H1 (cell line): ENCODE results near the gene ITPKB. TPM values are rescaled to one million over a fixed set of nuclear protein-coding genes. Genes with fewer than 3 reads are reported as not detected.

Experiments used
- CTCF ChIA-PET: fragments of 300-600 bp; sonication (Branson Sonifier 250); formaldehyde crosslinking; loops from one replicate; lab custom pipeline; 2021; ENCODE audit not compliant: partially characterized antibody; lab: Charles Lee
- POLR2A ChIA-PET: fragments of 300-600 bp; sonication (Branson Sonifier 250); formaldehyde crosslinking; loops from one replicate; lab custom pipeline; 2021; ENCODE audit warnings: inconsistent platforms; ENCODE audit not compliant: partially characterized antibody; lab: Charles Lee
- DNase-seq, 2 experiments: peaks; one replicate each; pipeline versions ENCODE4 v3.0.0 to v3.0.0-alpha.2; 2010 to 2022; ENCODE audit warnings: low spot score in 2 of 2, low read depth in 1 of 2, mixed read lengths in 1 of 2
- FAIRE-seq: peaks from 2 replicates; lab custom pipeline; 2011; peaks lifted over from hg19 to GRCh38; lab: Jason Lieb, UNC
- H2AFZ ChIP-seq: 2 replicates; pipeline ENCODE4 v1.8.1; 2012; ENCODE audit warnings: low read length, inconsistent platforms
- H2AK5ac ChIP-seq: 2 replicates; pipeline ENCODE4 v1.6.1; 2013; ENCODE audit warnings: low read depth, low read length
- H2BK120ac ChIP-seq: replicated peaks from 2 replicates; pipeline ENCODE3; 2013; ENCODE audit warnings: low read depth, low read length, inconsistent platforms
- H2BK12ac ChIP-seq: 2 replicates; pipeline ENCODE4 v1.6.1; 2013; ENCODE audit warnings: low read depth, low read length
- H2BK15ac ChIP-seq: 2 replicates; pipeline ENCODE4 v1.6.1; 2013; ENCODE audit warnings: low read length
- H2BK20ac ChIP-seq: 2 replicates; pipeline ENCODE4 v1.6.1; 2013; ENCODE audit warnings: low read length
- H2BK5ac ChIP-seq: 2 replicates; pipeline ENCODE4 v1.6.1; 2013; ENCODE audit warnings: low read depth, low read length
- H3K14ac ChIP-seq: 2 replicates; pipeline ENCODE4 v1.6.1; 2013; ENCODE audit warnings: inconsistent platforms; ENCODE audit not compliant: insufficient read length
- H3K18ac ChIP-seq: 2 replicates; pipeline ENCODE4 v1.6.1; 2013; ENCODE audit warnings: low read length; ENCODE audit errors: extremely low read depth
- H3K23ac ChIP-seq: 2 replicates; pipeline ENCODE4 v1.6.1; 2013; ENCODE audit warnings: inconsistent platforms; ENCODE audit not compliant: insufficient read length
- H3K23me2 ChIP-seq: 2 replicates; pipeline ENCODE4 v1.6.1; 2013; ENCODE audit warnings: low read depth, low read length
- H3K27ac ChIP-seq: 2 replicates; pipeline ENCODE4 v1.6.1; 2011; ENCODE audit warnings: low read depth, low read length, inconsistent platforms
- H3K27me3 ChIP-seq, 4 experiments: replicated peaks in 1 of 4; 1 replicate in 1 of 4; 2 replicates in 3 of 4; pipeline versions ENCODE4 v1.6.1 to v1.8.1; 2011 to 2013; ENCODE audit warnings: low read length in 3 of 4, mild to moderate bottlenecking in 3 of 4, inconsistent platforms in 2 of 4, mixed read lengths in 2 of 4, moderate library complexity in 1 of 4; ENCODE audit not compliant: control insufficient read depth in 3 of 4, insufficient read depth in 3 of 4; ENCODE audit errors: extremely low read depth in 1 of 4
- H3K36me3 ChIP-seq, 4 experiments: 2 replicates each; pipeline versions ENCODE4 v1.6.1 to v1.8.1; 2011 to 2013; ENCODE audit warnings: mild to moderate bottlenecking in 4 of 4, low read length in 3 of 4, moderate library complexity in 2 of 4, control low read depth in 1 of 4, inconsistent platforms in 1 of 4; ENCODE audit not compliant: insufficient read depth in 4 of 4, control insufficient read depth in 2 of 4
- H3K4ac ChIP-seq: replicated peaks from 2 replicates; pipeline ENCODE3; 2013; ENCODE audit warnings: low read length, low read depth, mixed read lengths, inconsistent platforms; ENCODE audit not compliant: insufficient read length
- H3K4me1 ChIP-seq, 4 experiments: replicated peaks in 1 of 4; 1 replicate in 1 of 4; 2 replicates in 3 of 4; pipeline versions ENCODE4 v1.6.1 to v1.8.1; 2011 to 2013; ENCODE audit warnings: low read length in 3 of 4, inconsistent platforms in 2 of 4, mixed read lengths in 1 of 4; ENCODE audit not compliant: insufficient read depth in 4 of 4, control insufficient read depth in 3 of 4
- H3K4me2 ChIP-seq, 2 experiments: 2 replicates each; pipeline versions ENCODE4 v1.6.1 to v1.8.1; 2011 to 2013; ENCODE audit warnings: low read depth in 2 of 2, low read length in 2 of 2, control low read depth in 1 of 2, inconsistent platforms in 1 of 2, mild to moderate bottlenecking in 1 of 2; ENCODE audit not compliant: insufficient read depth in 1 of 2
- H3K4me3 ChIP-seq, 4 experiments: fragments of 200-600, 300-600 bp in 1 of 4; sonication (generic), shearing (Covaris generic), sonication (Bioruptor Twin) in 1 of 4; 2 replicates each; pipeline versions ENCODE4 v1.5.1 to v1.8.1; 2011 to 2016; ENCODE audit warnings: low read length in 4 of 4, low read depth in 3 of 4, control low read depth in 2 of 4, inconsistent platforms in 2 of 4, mild to moderate bottlenecking in 2 of 4, mixed read lengths in 1 of 4, moderate library complexity in 1 of 4; ENCODE audit not compliant: insufficient read depth in 2 of 4; ENCODE audit errors: extremely low read depth in 1 of 4
- H3K56ac ChIP-seq: replicated peaks from 2 replicates; pipeline ENCODE3; 2013; ENCODE audit warnings: low read depth, mild to moderate bottlenecking, mixed read lengths, low read length, inconsistent platforms; ENCODE audit not compliant: insufficient read length
- H3K79me1 ChIP-seq: 2 replicates; pipeline ENCODE4 v1.6.1; 2013; ENCODE audit warnings: low read depth, low read length, control low read depth
- H3K79me2 ChIP-seq, 2 experiments: 2 replicates each; pipeline versions ENCODE4 v1.6.1 to v1.8.1; 2012 to 2013; ENCODE audit warnings: low read length in 2 of 2, mild to moderate bottlenecking in 2 of 2, inconsistent platforms in 1 of 2; ENCODE audit not compliant: insufficient read depth in 2 of 2, control insufficient read depth in 1 of 2
- H3K9ac ChIP-seq, 4 experiments: replicated peaks in 1 of 4; 1 replicate in 1 of 4; 2 replicates in 3 of 4; pipeline versions ENCODE4 v1.6.1 to v1.8.1; 2011 to 2013; ENCODE audit warnings: low read depth in 3 of 4, low read length in 3 of 4, control low read depth in 2 of 4, mild to moderate bottlenecking in 2 of 4, moderate library complexity in 2 of 4, inconsistent platforms in 1 of 4; ENCODE audit errors: extremely low read depth in 1 of 4
- H3K9me3 ChIP-seq, 2 experiments: 2 replicates each; pipeline versions ENCODE4 v1.6.1 to v1.8.1; 2012 to 2013; ENCODE audit warnings: mild to moderate bottlenecking in 2 of 2, moderate library complexity in 2 of 2, control low read depth in 1 of 2, inconsistent platforms in 1 of 2, low read depth in 1 of 2, low read length in 1 of 2, mixed read lengths in 1 of 2; ENCODE audit not compliant: insufficient read depth in 2 of 2
- H4K20me1 ChIP-seq, 2 experiments: replicated peaks in 1 of 2; 2 replicates each; pipeline versions ENCODE3 to v1.8.1; 2011 to 2013; ENCODE audit warnings: inconsistent platforms in 2 of 2, low read length in 2 of 2, mild to moderate bottlenecking in 1 of 2; ENCODE audit not compliant: insufficient read depth in 2 of 2, control insufficient read depth in 1 of 2
- H4K5ac ChIP-seq: 2 replicates; pipeline ENCODE4 v1.6.1; 2013; ENCODE audit warnings: low read length, low read depth, mixed read lengths, inconsistent platforms; ENCODE audit not compliant: insufficient read length
- H4K8ac ChIP-seq: 2 replicates; pipeline ENCODE4 v1.8.0; 2013; ENCODE audit warnings: mild to moderate bottlenecking, moderate library complexity, low read length, inconsistent platforms; ENCODE audit not compliant: insufficient read depth; ENCODE audit errors: extremely low read depth
- H4K91ac ChIP-seq: replicated peaks from 2 replicates; pipeline ENCODE3; 2013; ENCODE audit warnings: low read length, mixed read lengths, inconsistent platforms; ENCODE audit not compliant: insufficient read length
- BRCA1 ChIP-seq: IDR thresholded peaks from 2 replicates; pipeline ENCODE4 v1.6.1; 2012; ENCODE audit warnings: low read depth, low read length, improper control_type of control experiment
- EGR1 ChIP-seq: IDR thresholded peaks from 2 replicates; pipeline ENCODE4 v1.6.1; 2011; ENCODE audit warnings: low read depth, low read length, borderline replicate concordance
- JUN ChIP-seq: IDR thresholded peaks from 2 replicates; pipeline ENCODE4 v1.6.1; 2011; ENCODE audit warnings: low read depth, mild to moderate bottlenecking, improper control_type of control experiment, low read length
- PHF8 ChIP-seq: fragments of 200-600 bp; sonication (generic); conservative IDR thresholded peaks from 2 replicates; pipeline ENCODE4 v1.7.1; 2012; ENCODE audit warnings: low read depth, mild to moderate bottlenecking, inconsistent platforms, low read length, moderate library complexity
- YY1 ChIP-seq: IDR thresholded peaks from 2 replicates; pipeline ENCODE4 v1.6.1; 2011; ENCODE audit warnings: low read depth, mild to moderate bottlenecking, low read length
- WGBS, 2 experiments: shearing (Covaris generic) in 1 of 2; methylation state at CpG; one replicate each; pipeline versions ENCODE4 v1.1.6 to v1.1.7; 2013 to 2015; ENCODE audit warnings: low lambda C conversion rate in 2 of 2, mixed read lengths in 2 of 2, inconsistent platforms in 1 of 2, low coverage in 1 of 2, missing lambda C conversion rate in 1 of 2; ENCODE audit not compliant: insufficient replicate concordance in 2 of 2, insufficient coverage in 1 of 2, insufficient read length in 1 of 2; ENCODE audit errors: extremely low coverage in 1 of 2, missing lambda C conversion rate in 1 of 2; 5-methylcytosine and 5-hydroxymethylcytosine counted together
- polyA plus RNA-seq, 7 experiments: library from polyadenylated mRNA; depleted of rRNA in 3 of 7; stranded (reverse) in 5 of 7; unstranded in 2 of 7; fragments of >200 nt in 5 of 7; fragments of 200-250 nt in 2 of 7; gene quantifications; 1 replicate in 5 of 7; 2 replicates in 1 of 7; 4 replicates in 1 of 7; pipeline versions ENCODE4 v1.2.1 to v1.2.3, GENCODE V29; 2011 to 2013; ENCODE audit warnings: missing spikeins in 2 of 7, mixed read lengths in 2 of 7
- total RNA-seq: library from RNA; stranded (reverse); fragmentation: NEBNext Ultra II Directional; extraction: Animal tissue kit (Norgen Biotek cat#: 25700); gene quantifications from 2 replicates; pipeline ENCODE4 v1.2.1, GENCODE V29; 2021

The ITPKB gene
- total and polyA plus RNA-seq, 2 of the 8 experiments (the other 6 are each of a cell fraction or from before 2014, with no cell fraction given) = 1.7 to 4.8 TPM

- no peak overlapping the region for H3K27ac ChIP-seq
- no peak overlapping the region for H2BK5ac ChIP-seq
- H2BK20ac ChIP-seq = no peak overlapping the region
- H4K8ac ChIP-seq = no peak overlapping the region
- H3K9ac ChIP-seq = no peak overlapping the region
- no peaks in the 10 kb centered on the region; a peak in 1 of 7 replicates for H3K27me3 ChIP-seq
- no peak for FAIRE-seq
- H2AFZ ChIP-seq = no peak overlapping the region
- H3K4me1 ChIP-seq = no peaks in the 10 kb centered on the region
- no peaks in the 10 kb centered on the region for H3K36me3 ChIP-seq
- no peak overlapping the region for H2AK5ac ChIP-seq
- H3K79me2 ChIP-seq = no peaks in the 10 kb centered on the region
- no peak overlapping the region for H3K4me3 ChIP-seq
- no peak for DNase-seq
- H3K56ac ChIP-seq = no peak overlapping the region
- CTCF ChIA-PET = interaction anchor here (1.1 to 2.3 kb wide), 3 partner anchors 11 to 77 kb away, joined by 4 to 13 read pairs (median 4); no protein-coding TSS in a partner anchor
- H2BK15ac ChIP-seq = no peak overlapping the region
- H3K18ac ChIP-seq = no peak overlapping the region
- no peak overlapping the region for H3K23ac ChIP-seq
- H3K79me1 ChIP-seq = no peaks in the 10 kb centered on the region
- WGBS, 2 experiments = 94% methylated on average over 3 of the region's 3 CpGs; no CpG with 5 or more reads in 1 of the 2 experiments
- no peak overlapping the region for H2BK120ac ChIP-seq
- POLR2A ChIA-PET = no interaction called here
- no peak overlapping the region for H2BK12ac ChIP-seq
- no peaks in the 10 kb centered on the region for H4K20me1 ChIP-seq
- H3K4ac ChIP-seq = no peak overlapping the region
- no peaks in the 10 kb centered on the region for H3K9me3 ChIP-seq
- no peaks in the 10 kb centered on the region; the same call in 1 of the 2 replicates for H3K23me2 ChIP-seq
- no peak overlapping the region for H4K91ac ChIP-seq
- H3K4me2 ChIP-seq = no peak overlapping the region
- no peak overlapping the region for H3K14ac ChIP-seq
- H4K5ac ChIP-seq = no peak overlapping the region
- no peak for TF ChIP-seq EGR1
- TF ChIP-seq PHF8 = no peak
- no peak for TF ChIP-seq JUN
- TF ChIP-seq YY1 = no peak
- TF ChIP-seq BRCA1 = no peak
Measured at GRCh38 chr1:226751703-226752102, 12.6 kb upstream of the ITPKB start.
